A549 (cell line): ENCODE measurements around the gene SKIL.

Experiments used
- BHLHE40 ChIP-seq: IDR thresholded peaks from 2 replicates; pipeline ENCODE4 v1.6.1; 2012; ENCODE audit warnings: low read depth, low read length, inconsistent platforms
- EP300 ChIP-seq, 2 experiments: fragments of >200 bp; sonication (Bioruptor Twin); formaldehyde crosslinking; IDR thresholded peaks; 2 replicates in 1 of 2; 3 replicates in 1 of 2; pipeline ENCODE4 v1.6.1; 2016 to 2017
- GATA3 ChIP-seq: IDR thresholded peaks from 2 replicates; pipeline ENCODE4 v1.6.1; 2012; ENCODE audit warnings: borderline replicate concordance
- HOXA7 ChIP-seq: fragments of 250-450 bp; sonication (Bioruptor Pico); IDR thresholded peaks from 2 replicates; pipeline ENCODE4 v1.5.0; 2020; ENCODE audit warnings: mild to moderate bottlenecking, moderate library complexity
- JUNB ChIP-seq: fragments of >200 bp; sonication (Bioruptor Twin); formaldehyde crosslinking; IDR thresholded peaks from 2 replicates; pipeline ENCODE4 v1.6.1; 2016
- NR3C1 ChIP-seq: fragments of >200 bp; sonication (Bioruptor Twin); formaldehyde crosslinking; IDR thresholded peaks from 3 replicates; pipeline ENCODE4 v1.6.1; 2017
- POLR2A ChIP-seq: IDR thresholded peaks from 2 replicates; pipeline ENCODE4 v1.6.1; 2012; ENCODE audit warnings: mild to moderate bottlenecking, low read length
- RAD21 ChIP-seq, 2 experiments: fragments of >200 bp in 1 of 2; sonication (Bioruptor Twin) in 1 of 2; formaldehyde crosslinking in 1 of 2; IDR thresholded peaks in 1 of 2; conservative IDR thresholded peaks in 1 of 2; 2 replicates in 1 of 2; 3 replicates in 1 of 2; pipeline ENCODE4 v1.6.1; 2012 to 2018; ENCODE audit warnings: inconsistent platforms in 1 of 2
- RFX5 ChIP-seq: fragments of 450-650 bp; IDR thresholded peaks from 2 replicates; pipeline ENCODE4 v1.7.1; 2014; ENCODE audit warnings: antibody characterized with exemption, mild to moderate bottlenecking, moderate library complexity
- RNF2 ChIP-seq: fragments of 200-600 bp; sonication (generic); IDR thresholded peaks from 2 replicates; pipeline ENCODE4 v1.6.1; 2016; ENCODE audit warnings: low read depth, mild to moderate bottlenecking, antibody characterized with exemption, moderate library complexity, borderline replicate concordance
- SREBF2 ChIP-seq: fragments of 450-650 bp; IDR thresholded peaks from 2 replicates; pipeline ENCODE4 v1.6.1; 2014; ENCODE audit warnings: mild to moderate bottlenecking, moderate library complexity
- USF2 ChIP-seq: fragments of 450-650 bp; IDR thresholded peaks from 2 replicates; pipeline ENCODE4 v1.6.1; 2014; ENCODE audit warnings: antibody characterized with exemption
- TF ChIP-seq, protein P1 (sequence below): fragments of >200 bp; sonication (Bioruptor Twin); formaldehyde crosslinking; IDR thresholded peaks from 3 replicates; pipeline ENCODE4 v1.5.1; 2016
- TF ChIP-seq, protein P2 (sequence below): IDR thresholded peaks from 2 replicates; pipeline ENCODE4 v1.6.1; 2012

GRCh38 chr3:170437696-170438407 lies 80.3 kb downstream of the SKIL start:
- TF ChIP-seq GATA3 (no peak), POLR2A (no peak), USF2 (no peak), RAD21 (conservative IDR thresholded peaks at IDR 0.05 in 1 of 2, IDR thresholded peaks at IDR 0.05 in 1 of 2) (no peak), EP300 (IDR thresholded peaks at IDR 0.05) (no peak), RNF2 (no peak), BHLHE40 (no peak), JUNB (no peak), SREBF2 (no peak), NR3C1 (no peak), HOXA7 (CRISPR knock-in tag) (no peak), RFX5 (no peak)
- TF ChIP-seq, protein P1, sequence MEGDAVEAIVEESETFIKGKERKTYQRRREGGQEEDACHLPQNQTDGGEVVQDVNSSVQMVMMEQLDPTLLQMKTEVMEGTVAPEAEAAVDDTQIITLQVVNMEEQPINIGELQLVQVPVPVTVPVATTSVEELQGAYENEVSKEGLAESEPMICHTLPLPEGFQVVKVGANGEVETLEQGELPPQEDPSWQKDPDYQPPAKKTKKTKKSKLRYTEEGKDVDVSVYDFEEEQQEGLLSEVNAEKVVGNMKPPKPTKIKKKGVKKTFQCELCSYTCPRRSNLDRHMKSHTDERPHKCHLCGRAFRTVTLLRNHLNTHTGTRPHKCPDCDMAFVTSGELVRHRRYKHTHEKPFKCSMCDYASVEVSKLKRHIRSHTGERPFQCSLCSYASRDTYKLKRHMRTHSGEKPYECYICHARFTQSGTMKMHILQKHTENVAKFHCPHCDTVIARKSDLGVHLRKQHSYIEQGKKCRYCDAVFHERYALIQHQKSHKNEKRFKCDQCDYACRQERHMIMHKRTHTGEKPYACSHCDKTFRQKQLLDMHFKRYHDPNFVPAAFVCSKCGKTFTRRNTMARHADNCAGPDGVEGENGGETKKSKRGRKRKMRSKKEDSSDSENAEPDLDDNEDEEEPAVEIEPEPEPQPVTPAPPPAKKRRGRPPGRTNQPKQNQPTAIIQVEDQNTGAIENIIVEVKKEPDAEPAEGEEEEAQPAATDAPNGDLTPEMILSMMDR: no peak
- TF ChIP-seq, protein P2, sequence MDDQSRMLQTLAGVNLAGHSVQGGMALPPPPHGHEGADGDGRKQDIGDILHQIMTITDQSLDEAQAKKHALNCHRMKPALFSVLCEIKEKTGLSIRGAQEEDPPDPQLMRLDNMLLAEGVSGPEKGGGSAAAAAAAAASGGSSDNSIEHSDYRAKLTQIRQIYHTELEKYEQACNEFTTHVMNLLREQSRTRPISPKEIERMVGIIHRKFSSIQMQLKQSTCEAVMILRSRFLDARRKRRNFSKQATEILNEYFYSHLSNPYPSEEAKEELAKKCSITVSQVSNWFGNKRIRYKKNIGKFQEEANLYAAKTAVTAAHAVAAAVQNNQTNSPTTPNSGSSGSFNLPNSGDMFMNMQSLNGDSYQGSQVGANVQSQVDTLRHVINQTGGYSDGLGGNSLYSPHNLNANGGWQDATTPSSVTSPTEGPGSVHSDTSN: no peak
